Upper lobe of right lung (tissue), 1 donor: ENCODE results near the gene RPRD2. TPM values are rescaled to one million over a fixed set of nuclear protein-coding genes. Genes with fewer than 3 reads are reported as not detected.
A peak's percentile ranks its signal among the peaks of the same experiment; 100 is the strongest.

Source experiments
- ATAC-seq: fragments of 200-7000 bp; cut with Tn5 transposase; one replicate; pipeline ENCODE4 v1.9.1; 2020; ENCODE audit warnings: mild to moderate bottlenecking, moderate library complexity
- DNase-seq: peaks from one replicate; pipeline ENCODE4 v3.0.0-alpha.2; 2020
- H3K27ac ChIP-seq: fragments of 200-600 bp; one replicate; pipeline ENCODE4 v1.8.0; 2022
- H3K27me3 ChIP-seq: fragments of 200-600 bp; one replicate; pipeline ENCODE4 v1.8.0; 2022; ENCODE audit warnings: mild to moderate bottlenecking
- H3K36me3 ChIP-seq: fragments of 200-600 bp; one replicate; pipeline ENCODE4 v1.8.0; 2022
- H3K4me1 ChIP-seq: fragments of 200-600 bp; one replicate; pipeline ENCODE4 v1.8.0; 2022
- H3K4me3 ChIP-seq: fragments of 200-600 bp; one replicate; pipeline ENCODE4 v1.8.0; 2022; ENCODE audit warnings: mild to moderate bottlenecking
- H3K9me3 ChIP-seq: fragments of 200-600 bp; one replicate; pipeline ENCODE4 v1.8.0; 2022
- CTCF ChIP-seq: fragments of 200-600 bp; IDR thresholded peaks from one replicate; pipeline ENCODE4 v1.8.0; 2022; ENCODE audit warnings: antibody characterized with exemption
- intact Hi-C: fragments of 100-400 bp; cut with DNase I; formaldehyde crosslinking; loops from one replicate; pipeline ENCODE4 v1.11.0; 2022
- total RNA-seq: library from RNA; stranded (reverse); fragmentation: NEBNext Ultra II Directional; extraction: Animal tissue kit (Norgen Biotek cat#: 25700); gene quantifications from one replicate; pipeline ENCODE4 v1.2.1, GENCODE V29; 2021
- donor health status: DM: no; HTN: yes; CAD: no; lungs with severe emphysema.

The RPRD2 gene
- total RNA-seq, 1 donor from 2014 or later: 31.4 TPM

GRCh38 chr1:150474869-150475268, 110.9 kb downstream of the RPRD2 start:
- no peaks in the 10 kb centered on the region for H3K27me3 ChIP-seq
- H3K36me3 ChIP-seq: peaks cover 31% of the 10 kb centered on the region
- intact Hi-C loops: no loop called here
- no peak overlapping the region for H3K4me3 ChIP-seq
- no peak for ATAC-seq
- peaks cover 18% of the 10 kb centered on the region for H3K4me1 ChIP-seq
- no peaks in the 10 kb centered on the region for H3K9me3 ChIP-seq
- no peak overlapping the region for H3K27ac ChIP-seq
- TF ChIP-seq CTCF: no peak
- no peak for DNase-seq

- peaks cover 18% of the 10 kb centered on the region for H3K4me1 ChIP-seq
- no peak for TF ChIP-seq CTCF
- ATAC-seq: peak; percentile 44
- H3K27me3 ChIP-seq: no peaks in the 10 kb centered on the region
- H3K27ac ChIP-seq: no peak overlapping the region
- intact Hi-C loops: no loop called here
- H3K36me3 ChIP-seq: peaks cover 12% of the 10 kb centered on the region
- no peaks in the 10 kb centered on the region for H3K9me3 ChIP-seq
- no peak for DNase-seq
- no peak overlapping the region for H3K4me3 ChIP-seq
Observed at GRCh38 chr1:150476754-150477153, 112.8 kb downstream of the RPRD2 start.

GRCh38 chr1:150477320-150477719, 113.4 kb downstream of the RPRD2 start:
- no peak overlapping the region for H3K27ac ChIP-seq
- DNase-seq: no peak

GRCh38 chr1:150477733-150478132, 113.8 kb downstream of the RPRD2 start:
- ATAC-seq (peak; percentile 24), DNase-seq (no peak)
- H3K36me3 ChIP-seq: peaks cover 3% of the 10 kb centered on the region
- H3K4me3 ChIP-seq: no peak overlapping the region
- no peak overlapping the region for H3K27ac ChIP-seq
- peaks cover 18% of the 10 kb centered on the region for H3K4me1 ChIP-seq
- TF ChIP-seq CTCF: no peak
- H3K9me3 ChIP-seq: no peaks in the 10 kb centered on the region
- H3K27me3 ChIP-seq: no peaks in the 10 kb centered on the region
- intact Hi-C loops: no loop called here

More at GRCh38 chr1:150477320-150477719, 113.4 kb downstream of the RPRD2 start:
- peaks cover 7% of the 10 kb centered on the region for H3K36me3 ChIP-seq
- H3K4me3 ChIP-seq: no peak overlapping the region
- intact Hi-C loops: no loop called here
- no peaks in the 10 kb centered on the region for H3K27me3 ChIP-seq
- H3K4me1 ChIP-seq: peaks cover 18% of the 10 kb centered on the region
- TF ChIP-seq CTCF: no peak
- ATAC-seq: peak; percentile 58
- no peaks in the 10 kb centered on the region for H3K9me3 ChIP-seq

GRCh38 chr1:150479370-150479769, 115.4 kb downstream of the RPRD2 start:
- Histone ChIP-seq H3K27me3 (no peaks in the 10 kb centered on the region), H3K9me3 (no peaks in the 10 kb centered on the region), H3K36me3 (no peaks in the 10 kb centered on the region), H3K4me3 (no peak overlapping the region), H3K4me1 (peaks cover 12% of the 10 kb centered on the region), H3K27ac (no peak overlapping the region)
- ATAC-seq: no peak
- intact Hi-C loops: no loop called here
- no peak for DNase-seq
- TF ChIP-seq CTCF: no peak

- H3K4me1 ChIP-seq: peaks cover 8% of the 10 kb centered on the region
Observed at GRCh38 chr1:150479927-150480352, 116.0 kb downstream of the RPRD2 start.

More at GRCh38 chr1:150479927-150480352, 116.0 kb downstream of the RPRD2 start:
- ATAC-seq: no peak
- TF ChIP-seq CTCF: no peak
- intact Hi-C loops: no loop called here
- Histone ChIP-seq H3K4me3 (no peak overlapping the region), H3K36me3 (no peaks in the 10 kb centered on the region), H3K27me3 (no peaks in the 10 kb centered on the region), H3K27ac (no peak overlapping the region), H3K9me3 (no peaks in the 10 kb centered on the region)
- DNase-seq: no peak
